Measurements from ENCODE around the gene RPS18. TPM values are rescaled to one million over a fixed set of nuclear protein-coding genes. Genes with fewer than 3 reads are reported as not detected.

RPS18 gene
- total and polyA plus RNA-seq, 9 of the 15 experiments (the other 6 are each of a cell fraction or from before 2014, with no cell fraction given), result 5,023 to 17,516 (median 8,131) TPM

DNA sequence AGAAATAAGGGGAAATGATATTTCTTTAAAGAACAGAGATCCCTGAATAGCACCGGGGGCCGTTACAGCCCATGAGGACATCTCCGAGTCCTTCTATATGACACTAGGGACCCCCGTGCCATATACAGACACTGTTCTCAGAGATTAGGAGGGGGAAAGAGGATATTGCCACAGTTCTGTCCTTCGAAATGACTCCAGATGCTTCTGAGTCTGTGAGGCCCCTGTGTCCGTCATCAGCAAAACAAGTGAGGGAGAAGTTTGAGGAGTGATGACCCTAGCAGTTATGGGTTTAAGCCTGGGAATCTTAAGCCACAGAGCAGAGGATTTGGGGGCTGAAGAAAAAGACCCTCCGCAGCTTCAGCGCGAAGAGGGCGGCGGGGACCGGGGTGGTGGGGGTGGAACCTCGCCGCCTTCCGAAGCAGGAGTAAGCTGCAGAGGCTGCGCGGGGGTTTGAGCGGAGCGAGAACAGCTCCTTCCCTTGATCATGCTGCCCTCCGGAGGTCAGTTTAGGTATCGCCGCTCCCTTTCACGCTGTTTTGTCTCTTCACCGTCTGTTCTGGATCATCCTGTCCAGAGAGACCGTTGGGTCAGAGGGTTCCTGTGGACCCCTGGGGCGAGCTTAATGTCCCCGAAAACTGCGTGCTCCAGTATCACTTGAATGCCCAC is 23.8 kb upstream of the RPS18 start (continued):
- TF ChIP-seq, protein P1, sequence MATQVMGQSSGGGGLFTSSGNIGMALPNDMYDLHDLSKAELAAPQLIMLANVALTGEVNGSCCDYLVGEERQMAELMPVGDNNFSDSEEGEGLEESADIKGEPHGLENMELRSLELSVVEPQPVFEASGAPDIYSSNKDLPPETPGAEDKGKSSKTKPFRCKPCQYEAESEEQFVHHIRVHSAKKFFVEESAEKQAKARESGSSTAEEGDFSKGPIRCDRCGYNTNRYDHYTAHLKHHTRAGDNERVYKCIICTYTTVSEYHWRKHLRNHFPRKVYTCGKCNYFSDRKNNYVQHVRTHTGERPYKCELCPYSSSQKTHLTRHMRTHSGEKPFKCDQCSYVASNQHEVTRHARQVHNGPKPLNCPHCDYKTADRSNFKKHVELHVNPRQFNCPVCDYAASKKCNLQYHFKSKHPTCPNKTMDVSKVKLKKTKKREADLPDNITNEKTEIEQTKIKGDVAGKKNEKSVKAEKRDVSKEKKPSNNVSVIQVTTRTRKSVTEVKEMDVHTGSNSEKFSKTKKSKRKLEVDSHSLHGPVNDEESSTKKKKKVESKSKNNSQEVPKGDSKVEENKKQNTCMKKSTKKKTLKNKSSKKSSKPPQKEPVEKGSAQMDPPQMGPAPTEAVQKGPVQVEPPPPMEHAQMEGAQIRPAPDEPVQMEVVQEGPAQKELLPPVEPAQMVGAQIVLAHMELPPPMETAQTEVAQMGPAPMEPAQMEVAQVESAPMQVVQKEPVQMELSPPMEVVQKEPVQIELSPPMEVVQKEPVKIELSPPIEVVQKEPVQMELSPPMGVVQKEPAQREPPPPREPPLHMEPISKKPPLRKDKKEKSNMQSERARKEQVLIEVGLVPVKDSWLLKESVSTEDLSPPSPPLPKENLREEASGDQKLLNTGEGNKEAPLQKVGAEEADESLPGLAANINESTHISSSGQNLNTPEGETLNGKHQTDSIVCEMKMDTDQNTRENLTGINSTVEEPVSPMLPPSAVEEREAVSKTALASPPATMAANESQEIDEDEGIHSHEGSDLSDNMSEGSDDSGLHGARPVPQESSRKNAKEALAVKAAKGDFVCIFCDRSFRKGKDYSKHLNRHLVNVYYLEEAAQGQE (IDR thresholded peaks at IDR 0.05; ENCODE audit: borderline replicate concordance), result peak; percentile 78
- TF ChIP-seq, protein P1 (CRISPR knock-in tag; IDR thresholded peaks at IDR 0.05; ENCODE audit: low read depth), result no peak
- TF ChIP-seq, protein P2, sequence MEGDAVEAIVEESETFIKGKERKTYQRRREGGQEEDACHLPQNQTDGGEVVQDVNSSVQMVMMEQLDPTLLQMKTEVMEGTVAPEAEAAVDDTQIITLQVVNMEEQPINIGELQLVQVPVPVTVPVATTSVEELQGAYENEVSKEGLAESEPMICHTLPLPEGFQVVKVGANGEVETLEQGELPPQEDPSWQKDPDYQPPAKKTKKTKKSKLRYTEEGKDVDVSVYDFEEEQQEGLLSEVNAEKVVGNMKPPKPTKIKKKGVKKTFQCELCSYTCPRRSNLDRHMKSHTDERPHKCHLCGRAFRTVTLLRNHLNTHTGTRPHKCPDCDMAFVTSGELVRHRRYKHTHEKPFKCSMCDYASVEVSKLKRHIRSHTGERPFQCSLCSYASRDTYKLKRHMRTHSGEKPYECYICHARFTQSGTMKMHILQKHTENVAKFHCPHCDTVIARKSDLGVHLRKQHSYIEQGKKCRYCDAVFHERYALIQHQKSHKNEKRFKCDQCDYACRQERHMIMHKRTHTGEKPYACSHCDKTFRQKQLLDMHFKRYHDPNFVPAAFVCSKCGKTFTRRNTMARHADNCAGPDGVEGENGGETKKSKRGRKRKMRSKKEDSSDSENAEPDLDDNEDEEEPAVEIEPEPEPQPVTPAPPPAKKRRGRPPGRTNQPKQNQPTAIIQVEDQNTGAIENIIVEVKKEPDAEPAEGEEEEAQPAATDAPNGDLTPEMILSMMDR (IDR thresholded peaks at IDR 0.05 in 2 of 3, conservative IDR thresholded peaks at IDR 0.05 in 1 of 3; ENCODE audit: insufficient read depth in 2 of 3, low read depth in 1 of 3, low read length in 3 of 3), result peak; percentile 96 to 98 (median 98)
- TF ChIP-seq, protein P3, sequence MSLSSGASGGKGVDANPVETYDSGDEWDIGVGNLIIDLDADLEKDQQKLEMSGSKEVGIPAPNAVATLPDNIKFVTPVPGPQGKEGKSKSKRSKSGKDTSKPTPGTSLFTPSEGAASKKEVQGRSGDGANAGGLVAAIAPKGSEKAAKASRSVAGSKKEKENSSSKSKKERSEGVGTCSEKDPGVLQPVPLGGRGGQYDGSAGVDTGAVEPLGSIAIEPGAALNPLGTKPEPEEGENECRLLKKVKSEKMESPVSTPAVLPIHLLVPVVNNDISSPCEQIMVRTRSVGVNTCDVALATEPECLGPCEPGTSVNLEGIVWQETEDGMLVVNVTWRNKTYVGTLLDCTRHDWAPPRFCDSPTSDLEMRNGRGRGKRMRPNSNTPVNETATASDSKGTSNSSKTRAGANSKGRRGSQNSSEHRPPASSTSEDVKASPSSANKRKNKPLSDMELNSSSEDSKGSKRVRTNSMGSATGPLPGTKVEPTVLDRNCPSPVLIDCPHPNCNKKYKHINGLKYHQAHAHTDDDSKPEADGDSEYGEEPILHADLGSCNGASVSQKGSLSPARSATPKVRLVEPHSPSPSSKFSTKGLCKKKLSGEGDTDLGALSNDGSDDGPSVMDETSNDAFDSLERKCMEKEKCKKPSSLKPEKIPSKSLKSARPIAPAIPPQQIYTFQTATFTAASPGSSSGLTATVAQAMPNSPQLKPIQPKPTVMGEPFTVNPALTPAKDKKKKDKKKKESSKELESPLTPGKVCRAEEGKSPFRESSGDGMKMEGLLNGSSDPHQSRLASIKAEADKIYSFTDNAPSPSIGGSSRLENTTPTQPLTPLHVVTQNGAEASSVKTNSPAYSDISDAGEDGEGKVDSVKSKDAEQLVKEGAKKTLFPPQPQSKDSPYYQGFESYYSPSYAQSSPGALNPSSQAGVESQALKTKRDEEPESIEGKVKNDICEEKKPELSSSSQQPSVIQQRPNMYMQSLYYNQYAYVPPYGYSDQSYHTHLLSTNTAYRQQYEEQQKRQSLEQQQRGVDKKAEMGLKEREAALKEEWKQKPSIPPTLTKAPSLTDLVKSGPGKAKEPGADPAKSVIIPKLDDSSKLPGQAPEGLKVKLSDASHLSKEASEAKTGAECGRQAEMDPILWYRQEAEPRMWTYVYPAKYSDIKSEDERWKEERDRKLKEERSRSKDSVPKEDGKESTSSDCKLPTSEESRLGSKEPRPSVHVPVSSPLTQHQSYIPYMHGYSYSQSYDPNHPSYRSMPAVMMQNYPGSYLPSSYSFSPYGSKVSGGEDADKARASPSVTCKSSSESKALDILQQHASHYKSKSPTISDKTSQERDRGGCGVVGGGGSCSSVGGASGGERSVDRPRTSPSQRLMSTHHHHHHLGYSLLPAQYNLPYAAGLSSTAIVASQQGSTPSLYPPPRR (CRISPR knock-in tag; IDR thresholded peaks at IDR 0.05; ENCODE audit: borderline replicate concordance), result no peak
- TF ChIP-seq, protein P4, sequence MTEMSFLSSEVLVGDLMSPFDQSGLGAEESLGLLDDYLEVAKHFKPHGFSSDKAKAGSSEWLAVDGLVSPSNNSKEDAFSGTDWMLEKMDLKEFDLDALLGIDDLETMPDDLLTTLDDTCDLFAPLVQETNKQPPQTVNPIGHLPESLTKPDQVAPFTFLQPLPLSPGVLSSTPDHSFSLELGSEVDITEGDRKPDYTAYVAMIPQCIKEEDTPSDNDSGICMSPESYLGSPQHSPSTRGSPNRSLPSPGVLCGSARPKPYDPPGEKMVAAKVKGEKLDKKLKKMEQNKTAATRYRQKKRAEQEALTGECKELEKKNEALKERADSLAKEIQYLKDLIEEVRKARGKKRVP (CRISPR knock-in tag; IDR thresholded peaks at IDR 0.05), result no peak
- TF ChIP-seq KLF16 (IDR thresholded peaks at IDR 0.05) (0 out of 2 replicates have a peak, but pooled peaks have one; percentile 7), ZNF354B (CRISPR knock-in tag; IDR thresholded peaks at IDR 0.05) (no peak), FOXK1 (CRISPR knock-in tag; IDR thresholded peaks at IDR 0.05; ENCODE audit: borderline replicate concordance) (peak; percentile 80; the same call in 1 of the 2 replicates)

All from K562 (cell line).